ENCODE measurements around the gene RPN2.
"Not testable (repeated sequence)": the region's sequence is repeated elsewhere in the genome, so short reads cannot be mapped to it uniquely, and the experiment has no call there.

RPN2 gene

GRCh38 chr20:37178839-37179682 lies at the start of gene RPN2, which contains the start of gene MROH8:
TSS of gene RPN2 (plus strand) at chr20:37179330. CDS start at chr20:37179357, 27 bp downstream.
TSS of gene MROH8 (minus strand) at chr20:37179548.
- peak; percentile 96 for DNase-seq

- DNase-seq, result no peak
These were observed 47.6 kb upstream of the RPN2 start for GRCh38 chr20:37131486-37131885.

- no peak for DNase-seq
These were observed 45.2 kb upstream of the RPN2 start for GRCh38 chr20:37133952-37134351.

GRCh38 chr20:37137547-37137946 lies 41.6 kb upstream of the RPN2 start:
- no peak for DNase-seq

- no peak for DNase-seq
These were observed 36.4 kb upstream of the RPN2 start for GRCh38 chr20:37142708-37143107.

- DNase-seq, result no peak
These were observed 34.2 kb upstream of the RPN2 start for GRCh38 chr20:37144856-37145404.

- DNase-seq, result no peak
These were observed 31.9 kb upstream of the RPN2 start for GRCh38 chr20:37147250-37147649.

- DNase-seq, result not testable (repeated sequence)
These were observed 28.3 kb upstream of the RPN2 start for GRCh38 chr20:37150864-37151263.

- no peak for DNase-seq
These were observed 27.6 kb upstream of the RPN2 start for GRCh38 chr20:37151529-37151928.

- no peak for DNase-seq
These were observed 26.8 kb upstream of the RPN2 start for GRCh38 chr20:37152284-37152683.

- no peak for DNase-seq
These were observed 24.3 kb upstream of the RPN2 start for GRCh38 chr20:37154684-37155298.

- DNase-seq, result no peak
These were observed 23.1 kb upstream of the RPN2 start for GRCh38 chr20:37155987-37156386.

- DNase-seq, result no peak
These were observed 20.9 kb upstream of the RPN2 start for GRCh38 chr20:37158248-37158647.

GRCh38 chr20:37160683-37161082 lies 18.4 kb upstream of the RPN2 start:
- DNase-seq, result no peak

GRCh38 chr20:37161830-37162549 lies 17.1 kb upstream of the RPN2 start:
- DNase-seq, result no peak

- DNase-seq, result no peak
These were observed 16.5 kb upstream of the RPN2 start for GRCh38 chr20:37162646-37163045.

- DNase-seq, result no peak
These were observed 15.1 kb upstream of the RPN2 start for GRCh38 chr20:37163832-37164554.

GRCh38 chr20:37165031-37165430 lies 14.1 kb upstream of the RPN2 start:
- DNase-seq, result no peak

- no peak for DNase-seq
These were observed 12.3 kb upstream of the RPN2 start for GRCh38 chr20:37166867-37167266.

- DNase-seq, result no peak
These were observed 6.3 kb upstream of the RPN2 start for GRCh38 chr20:37172836-37173235.

GRCh38 chr20:37179683-37180524 lies 774 bp downstream of the RPN2 start:
- DNase-seq, result peak; percentile 31

- no peak for DNase-seq
These were observed 6.6 kb downstream of the RPN2 start for GRCh38 chr20:37185686-37186085.

All from DMS79 treated with DMSO at 0.1 percent for 48 hours (cell line).